HG02840 (cell line): ENCODE measurements around the gene BSND.

Source experiments
- ATAC-seq: cut with Tn5 transposase; IDR thresholded peaks from one replicate; pipeline ENCODE4 v1.9.1; 2021; ENCODE audit warnings: mild to moderate bottlenecking, moderate library complexity, moderate number of reproducible peaks; ENCODE audit not compliant: unreplicated experiment, low FRiP score

Gene BSND

GRCh38 chr1:54990916-54991315 is 7.8 kb upstream of the BSND start:
- no peak for ATAC-seq

GRCh38 chr1:54991939-54992338 is 6.8 kb upstream of the BSND start:
- ATAC-seq: no peak

- no peak for ATAC-seq
Measured at GRCh38 chr1:54993140-54993539, 5.6 kb upstream of the BSND start.

- ATAC-seq: no peak
Measured at GRCh38 chr1:54994355-54994990, 4.3 kb upstream of the BSND start.

GRCh38 chr1:54995013-54995760 is 3.5 kb upstream of the BSND start:
- ATAC-seq: no peak

- ATAC-seq: no peak
Measured at GRCh38 chr1:54995835-54996234, 2.9 kb upstream of the BSND start.

GRCh38 chr1:54996359-54996868 is 2.3 kb upstream of the BSND start:
- ATAC-seq: no peak

- no peak for ATAC-seq
Measured at GRCh38 chr1:54996869-54997710, 1.6 kb upstream of the BSND start.

- ATAC-seq: no peak
Measured at GRCh38 chr1:54997711-54997986, 1.1 kb upstream of the BSND start.

GRCh38 chr1:54998100-54998499 is 633 bp upstream of the BSND start:
- no peak for ATAC-seq

GRCh38 chr1:55000110-55001085 is 1.7 kb downstream of the BSND start:
- ATAC-seq: no peak

GRCh38 chr1:55001311-55001710 is 2.6 kb downstream of the BSND start:
- ATAC-seq: no peak

GRCh38 chr1:55002686-55003085 is 4.0 kb downstream of the BSND start:
- ATAC-seq: no peak

GRCh38 chr1:55005351-55006140 is 6.8 kb downstream of the BSND start:
- ATAC-seq: no peak

GRCh38 chr1:55006931-55007330 is 8.2 kb downstream of the BSND start:
- ATAC-seq: no peak

- ATAC-seq: no peak
Measured at GRCh38 chr1:55007625-55008024, 8.9 kb downstream of the BSND start.

- ATAC-seq: no peak
Measured at GRCh38 chr1:55010194-55010886, 11.6 kb downstream of the BSND start.

GRCh38 chr1:55010887-55011217 is 12.1 kb downstream of the BSND start:
- no peak for ATAC-seq

GRCh38 chr1:55012661-55013060 is 13.9 kb downstream of the BSND start:
- no peak for ATAC-seq
